Breast epithelium (tissue), 3 donors: ENCODE measurements around the gene CPED1.

Experiments used
- POLR2A ChIP-seq: fragments of 450-650 bp; IDR thresholded peaks from one replicate; pipeline ENCODE4 v1.6.1; 2016; ENCODE audit warnings: antibody characterized with exemption, mild to moderate bottlenecking, moderate library complexity
- TF ChIP-seq, protein P1 (sequence below), 3 donors: fragments of 450-650 bp; IDR thresholded peaks; one replicate each; pipeline ENCODE4 v1.5.1; 2016 to 2017; ENCODE audit warnings: antibody characterized with exemption in 3 of 3, mild to moderate bottlenecking in 3 of 3, moderate library complexity in 3 of 3

DNA sequence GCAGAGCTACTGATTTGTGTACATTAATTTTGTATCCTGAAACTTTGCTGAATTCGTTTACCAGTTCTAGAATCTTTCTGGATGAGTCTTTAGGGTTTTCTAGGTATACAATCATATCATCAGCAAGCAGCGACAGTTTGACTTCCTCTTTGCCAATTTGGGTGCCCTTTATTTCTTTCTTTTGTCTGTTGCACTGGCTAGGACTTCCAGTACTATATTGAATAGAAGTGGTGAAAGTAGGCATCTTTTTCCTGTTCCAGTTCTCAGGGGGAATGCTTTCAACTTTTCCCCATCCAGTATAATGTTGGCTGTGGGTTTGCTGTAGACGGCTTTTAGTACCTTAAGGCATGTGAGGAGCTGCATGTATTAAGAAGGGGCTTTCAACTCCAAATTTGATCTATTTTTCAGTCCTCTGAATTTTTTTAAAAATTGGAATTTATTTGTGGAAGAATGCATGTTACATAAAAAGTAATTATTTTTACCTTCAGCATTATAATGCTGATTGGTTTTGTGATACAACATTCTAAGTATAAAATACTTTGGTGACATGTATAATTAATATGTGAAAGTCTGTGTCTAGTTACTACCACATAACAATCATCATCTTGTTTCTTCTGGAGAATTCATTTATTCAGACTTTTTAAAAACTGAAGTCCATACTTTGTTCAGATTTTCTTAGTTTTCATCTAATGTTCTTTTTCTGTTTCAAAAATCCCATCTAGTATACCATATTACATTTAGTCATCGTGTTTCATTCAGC, 49.6 kb downstream of the CPED1 start:
- no peak for TF ChIP-seq POLR2A
- TF ChIP-seq, protein P1, sequence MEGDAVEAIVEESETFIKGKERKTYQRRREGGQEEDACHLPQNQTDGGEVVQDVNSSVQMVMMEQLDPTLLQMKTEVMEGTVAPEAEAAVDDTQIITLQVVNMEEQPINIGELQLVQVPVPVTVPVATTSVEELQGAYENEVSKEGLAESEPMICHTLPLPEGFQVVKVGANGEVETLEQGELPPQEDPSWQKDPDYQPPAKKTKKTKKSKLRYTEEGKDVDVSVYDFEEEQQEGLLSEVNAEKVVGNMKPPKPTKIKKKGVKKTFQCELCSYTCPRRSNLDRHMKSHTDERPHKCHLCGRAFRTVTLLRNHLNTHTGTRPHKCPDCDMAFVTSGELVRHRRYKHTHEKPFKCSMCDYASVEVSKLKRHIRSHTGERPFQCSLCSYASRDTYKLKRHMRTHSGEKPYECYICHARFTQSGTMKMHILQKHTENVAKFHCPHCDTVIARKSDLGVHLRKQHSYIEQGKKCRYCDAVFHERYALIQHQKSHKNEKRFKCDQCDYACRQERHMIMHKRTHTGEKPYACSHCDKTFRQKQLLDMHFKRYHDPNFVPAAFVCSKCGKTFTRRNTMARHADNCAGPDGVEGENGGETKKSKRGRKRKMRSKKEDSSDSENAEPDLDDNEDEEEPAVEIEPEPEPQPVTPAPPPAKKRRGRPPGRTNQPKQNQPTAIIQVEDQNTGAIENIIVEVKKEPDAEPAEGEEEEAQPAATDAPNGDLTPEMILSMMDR (IDR thresholded peaks at IDR 0.05) = no peak
